GM18519 (cell line): ENCODE data around the gene SYNGR4.

Source experiments
- ATAC-seq: cut with Tn5 transposase; IDR thresholded peaks from one replicate; pipeline ENCODE4 v1.9.1; 2021; ENCODE audit warnings: mild to moderate bottlenecking, moderate library complexity; ENCODE audit not compliant: unreplicated experiment, low FRiP score

SYNGR4 gene

DNA sequence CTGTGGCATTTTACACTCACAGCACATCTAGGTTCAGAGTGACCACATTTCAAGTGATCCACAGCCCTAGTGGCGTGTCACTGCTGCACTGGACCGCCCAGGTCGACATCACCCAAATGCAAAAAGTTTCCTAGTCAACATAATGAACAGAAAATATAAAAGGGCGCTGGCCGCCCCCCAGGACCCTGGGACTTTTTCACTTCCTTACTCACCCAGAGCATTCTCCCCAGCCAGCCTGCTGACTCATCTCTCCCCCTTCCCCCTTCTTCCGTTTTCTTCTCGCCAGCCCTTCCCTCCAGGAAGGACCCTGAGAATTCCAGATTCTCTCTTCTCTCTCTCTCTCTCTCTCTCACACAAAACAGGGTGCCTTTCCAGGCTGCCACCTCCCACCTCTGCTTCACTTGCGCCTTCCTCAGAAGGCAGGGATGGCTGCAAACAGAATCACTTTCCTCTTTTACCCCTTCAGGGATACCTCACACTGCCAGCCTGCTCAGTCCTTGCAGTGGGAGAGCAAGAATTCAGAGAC is 60.6 kb downstream of the SYNGR4 start:
- ATAC-seq: no peak
